Skeletal muscle satellite cell (primary cell): ENCODE data around the gene TPRA1.

Experiments
- H3K27me3 ChIP-seq: 2 replicates; pipeline ENCODE4 v1.7.0; 2013; ENCODE audit warnings: low read length; ENCODE audit not compliant: control insufficient read depth, insufficient read depth
- H3K36me3 ChIP-seq: 2 replicates; pipeline ENCODE4 v1.7.0; 2013; ENCODE audit warnings: mild to moderate bottlenecking, control low read depth, low read length; ENCODE audit not compliant: insufficient read depth
- H3K4me1 ChIP-seq: 2 replicates; pipeline ENCODE4 v1.7.0; 2013; ENCODE audit warnings: low read length; ENCODE audit not compliant: control insufficient read depth, insufficient read depth
- H3K4me2 ChIP-seq: 2 replicates; pipeline ENCODE4 v1.7.0; 2013; ENCODE audit warnings: mild to moderate bottlenecking, low read length
- H3K4me3 ChIP-seq: 2 replicates; pipeline ENCODE4 v1.7.0; 2013; ENCODE audit warnings: low read length
- H3K9ac ChIP-seq: 2 replicates; pipeline ENCODE4 v1.7.0; 2013; ENCODE audit warnings: mild to moderate bottlenecking, low read depth, low read length, moderate library complexity
- H3K9me3 ChIP-seq: replicated peaks from 2 replicates; pipeline ENCODE4 v1.7.0; 2013; ENCODE audit warnings: mild to moderate bottlenecking, control low read depth, low read length

Gene TPRA1

GRCh38 chr3:127628788-127629466 lies 38.4 kb upstream of the TPRA1 start, which contains the start of gene PODXL2:
Gene PODXL2 (plus strand): TSS chr3:127629185. CDS start chr3:127629220, 35 bp downstream.
- Histone ChIP-seq H3K9me3 (no peaks in the 10 kb centered on the region), H3K4me1 (peaks cover 8% of the 10 kb centered on the region), H3K36me3 (no peaks in the 10 kb centered on the region), H3K9ac (no peak within 1 kb of the TSS), H3K4me2 (peak within 1 kb of the TSS; percentile 89), H3K27me3 (peaks cover 52% of the 10 kb centered on the region), H3K4me3 (peak within 1 kb of the TSS; percentile 69)

GRCh38 chr3:127628426-127628787 lies 37.9 kb upstream of the TPRA1 start:
- H3K9ac ChIP-seq, result no peak overlapping the region
- peak overlapping the region; percentile 12 for H3K4me3 ChIP-seq
- no peaks in the 10 kb centered on the region for H3K36me3 ChIP-seq
- no peaks in the 10 kb centered on the region for H3K9me3 ChIP-seq
- H3K27me3 ChIP-seq, result peaks cover 52% of the 10 kb centered on the region
- H3K4me2 ChIP-seq, result peak overlapping the region; percentile 89
- peaks cover 8% of the 10 kb centered on the region for H3K4me1 ChIP-seq

DNA sequence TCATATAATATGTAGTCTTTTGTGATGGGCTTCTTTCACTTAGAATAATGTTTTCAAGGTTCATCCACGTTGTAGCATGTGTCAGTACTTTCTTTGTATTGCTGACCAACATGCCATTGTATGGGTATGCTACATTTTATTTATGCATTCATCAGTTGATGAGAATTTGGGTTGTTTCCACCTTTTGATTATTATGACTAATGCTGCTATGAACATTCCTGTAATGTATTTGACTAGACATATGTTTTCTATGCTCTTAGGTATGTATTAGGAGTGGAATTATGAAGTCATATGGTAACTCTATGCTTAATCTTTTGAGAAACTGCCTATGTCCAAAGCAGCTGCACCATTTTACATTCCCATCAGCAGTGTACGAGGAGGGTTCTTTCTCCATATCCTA lies 35.3 kb upstream of the TPRA1 start:
- peaks cover 8% of the 10 kb centered on the region for H3K4me1 ChIP-seq
- peaks cover 38% of the 10 kb centered on the region for H3K27me3 ChIP-seq
- no peak overlapping the region for H3K4me3 ChIP-seq
- no peak overlapping the region for H3K4me2 ChIP-seq
- H3K36me3 ChIP-seq, result peaks cover 5% of the 10 kb centered on the region
- H3K9me3 ChIP-seq, result no peaks in the 10 kb centered on the region
- no peak overlapping the region for H3K9ac ChIP-seq

GRCh38 chr3:127624063-127624462 lies 33.5 kb upstream of the TPRA1 start:
- Histone ChIP-seq H3K27me3 (peaks cover 24% of the 10 kb centered on the region), H3K9ac (no peak overlapping the region), H3K9me3 (no peaks in the 10 kb centered on the region), H3K4me2 (no peak overlapping the region), H3K4me1 (no peaks in the 10 kb centered on the region), H3K4me3 (no peak overlapping the region), H3K36me3 (peaks cover 14% of the 10 kb centered on the region)

DNA sequence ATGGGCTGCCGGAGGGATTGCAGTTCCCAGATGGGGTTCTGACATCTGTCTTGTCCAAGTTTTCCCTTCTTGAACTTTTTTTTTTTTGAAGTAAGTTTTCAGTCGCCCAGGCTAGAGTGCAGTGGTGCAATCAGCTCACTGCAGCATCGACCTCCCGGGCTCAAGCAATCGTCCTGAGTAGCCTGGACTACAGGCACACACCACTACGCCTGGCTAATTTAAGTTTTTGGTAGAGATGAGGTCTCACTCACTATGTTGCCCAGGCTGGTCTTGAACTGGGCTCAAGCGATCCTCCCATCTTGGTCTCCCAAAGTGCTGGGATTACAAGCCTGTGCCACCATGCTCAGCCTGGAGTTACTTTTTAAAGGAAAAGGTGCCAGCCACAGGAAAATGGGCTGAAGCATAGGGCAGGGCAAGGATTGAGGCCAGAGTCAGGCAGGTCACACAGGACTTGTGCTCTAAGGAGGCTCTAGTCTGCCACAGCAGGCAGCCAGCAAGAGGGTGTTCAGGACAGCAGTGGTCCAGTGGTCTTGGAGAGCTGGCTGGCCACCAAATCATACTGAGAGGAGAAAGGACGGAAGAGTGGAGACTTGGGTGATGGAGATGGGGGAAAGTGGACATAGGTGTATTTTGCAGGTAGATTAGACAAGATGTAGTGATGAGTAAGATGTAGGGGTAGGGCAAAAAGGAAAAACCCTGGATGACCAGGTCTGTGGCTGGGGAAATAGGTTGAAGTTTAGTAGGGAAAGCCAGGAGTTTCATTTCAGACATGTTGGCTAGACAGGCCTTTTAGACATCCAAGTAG lies 32.4 kb upstream of the TPRA1 start:
- Histone ChIP-seq H3K27me3 (peaks cover 16% of the 10 kb centered on the region), H3K4me2 (no peak overlapping the region), H3K4me1 (no peaks in the 10 kb centered on the region), H3K4me3 (no peak overlapping the region), H3K36me3 (peaks cover 21% of the 10 kb centered on the region), H3K9ac (no peak overlapping the region), H3K9me3 (no peaks in the 10 kb centered on the region)

DNA sequence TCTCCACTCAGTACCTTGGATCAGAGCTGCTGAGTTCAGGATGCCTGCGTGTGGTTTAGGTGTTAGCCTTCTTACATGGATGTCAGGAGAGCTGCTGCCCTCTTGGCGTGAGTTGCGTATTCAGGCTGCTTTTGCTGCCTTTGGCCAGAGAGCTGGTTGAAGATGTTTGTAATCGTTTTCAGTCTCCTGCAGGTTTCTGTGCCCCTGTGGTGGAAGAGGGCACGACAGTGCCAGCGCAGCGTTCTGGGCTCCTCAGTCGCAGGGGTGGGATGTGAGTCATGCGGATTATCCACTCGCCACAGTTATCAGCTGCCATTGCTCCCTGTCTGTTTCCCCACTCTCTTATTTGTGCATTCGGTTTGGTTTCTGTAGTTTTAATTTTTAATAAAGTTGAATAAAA lies 31.5 kb upstream of the TPRA1 start:
- Histone ChIP-seq H3K9me3 (no peaks in the 10 kb centered on the region), H3K4me2 (no peak overlapping the region), H3K9ac (no peak overlapping the region), H3K4me1 (no peaks in the 10 kb centered on the region), H3K36me3 (peaks cover 29% of the 10 kb centered on the region), H3K27me3 (peaks cover 6% of the 10 kb centered on the region), H3K4me3 (no peak overlapping the region)

- no peaks in the 10 kb centered on the region for H3K9me3 ChIP-seq
- H3K4me2 ChIP-seq, result no peak overlapping the region
- H3K9ac ChIP-seq, result no peak overlapping the region
- H3K36me3 ChIP-seq, result peaks cover 37% of the 10 kb centered on the region
- no peaks in the 10 kb centered on the region for H3K27me3 ChIP-seq
- no peak overlapping the region for H3K4me3 ChIP-seq
- peaks cover 3% of the 10 kb centered on the region for H3K4me1 ChIP-seq
Measured at GRCh38 chr3:127620637-127621375, 30.3 kb upstream of the TPRA1 start.

GRCh38 chr3:127618891-127619290 lies 28.4 kb upstream of the TPRA1 start:
- Histone ChIP-seq H3K9ac (no peak overlapping the region), H3K4me1 (peaks cover 14% of the 10 kb centered on the region), H3K4me2 (no peak overlapping the region), H3K4me3 (no peak overlapping the region), H3K27me3 (no peaks in the 10 kb centered on the region), H3K36me3 (peaks cover 41% of the 10 kb centered on the region), H3K9me3 (no peaks in the 10 kb centered on the region)

- Histone ChIP-seq H3K4me3 (no peak overlapping the region), H3K27me3 (no peaks in the 10 kb centered on the region), H3K4me1 (peaks cover 25% of the 10 kb centered on the region), H3K9me3 (no peaks in the 10 kb centered on the region), H3K9ac (no peak overlapping the region), H3K36me3 (peaks cover 41% of the 10 kb centered on the region), H3K4me2 (no peak overlapping the region)
Measured at GRCh38 chr3:127616836-127617605, 26.5 kb upstream of the TPRA1 start.

- Histone ChIP-seq H3K4me1 (peaks cover 25% of the 10 kb centered on the region), H3K4me3 (no peak overlapping the region), H3K36me3 (peaks cover 40% of the 10 kb centered on the region), H3K4me2 (no peak overlapping the region), H3K27me3 (no peaks in the 10 kb centered on the region), H3K9me3 (no peaks in the 10 kb centered on the region), H3K9ac (no peak overlapping the region)
Measured at GRCh38 chr3:127615631-127616305, 25.2 kb upstream of the TPRA1 start.
